HG03460 (cell line): Measurements from ENCODE around the gene ASB5.

Source experiments
- ATAC-seq: cut with Tn5 transposase; IDR thresholded peaks from one replicate; pipeline ENCODE4 v1.9.1; 2021; ENCODE audit not compliant: unreplicated experiment

ASB5 gene

DNA sequence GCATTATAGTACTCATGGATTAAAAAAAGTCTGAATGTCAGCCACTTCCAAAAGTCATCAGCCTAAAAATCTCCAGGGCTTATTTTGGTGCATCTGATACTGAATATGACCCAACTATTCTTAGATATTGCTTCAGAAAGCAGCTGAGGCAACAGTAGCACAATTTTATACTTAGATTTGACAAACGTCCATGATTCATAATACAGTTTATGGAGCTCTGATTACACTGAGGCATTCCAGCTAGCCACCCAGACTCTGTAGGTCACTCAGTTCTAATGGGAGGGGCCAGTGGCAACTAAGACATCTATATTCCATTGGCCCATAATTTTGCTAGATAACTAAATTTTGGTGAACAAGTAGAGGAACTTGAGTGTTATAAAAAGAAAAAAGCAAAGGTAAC lies 84.0 kb downstream of the ASB5 start:
- ATAC-seq = no peak
